ENCODE results near the gene SLC30A9. TPM values are rescaled to one million over a fixed set of nuclear protein-coding genes. Genes with fewer than 3 reads are reported as not detected.

SLC30A9 gene
- total and polyA plus RNA-seq, 2 donors (not counting 3 experiments of a cell fraction or from before 2014, with no cell fraction given), result 24.5 to 40.6 TPM

DNA sequence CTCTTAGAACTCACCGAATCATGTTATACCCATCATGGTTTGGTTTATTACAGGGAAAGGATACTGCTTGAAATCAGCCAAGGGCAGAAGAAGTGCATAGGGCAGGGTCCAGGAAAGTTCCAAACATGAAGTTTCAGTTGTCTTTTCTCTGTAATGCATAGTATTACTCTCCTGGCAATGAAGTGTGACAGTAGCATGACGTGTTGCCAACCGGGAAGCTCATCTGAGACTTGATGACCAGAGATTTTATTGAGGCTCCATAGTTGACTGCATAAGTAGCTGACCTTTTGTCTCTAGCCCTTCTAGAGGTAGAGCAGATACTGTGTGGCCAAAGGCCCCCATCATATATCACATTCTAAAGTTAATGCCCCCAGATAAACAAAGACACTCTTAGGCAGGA lies 90.0 kb downstream of the SLC30A9 start:
- Histone ChIP-seq H3K79me2 (ENCODE audit: control insufficient read depth, insufficient read depth, low read length) (no peaks in the 10 kb centered on the region), H3K27ac (ENCODE audit: insufficient read depth, low read depth, low read length) (no peak overlapping the region), H3K4me2 (ENCODE audit: insufficient read depth, low read length) (no peak overlapping the region), H3K9ac (replicated peaks; ENCODE audit: extremely low read depth, insufficient read depth, low read length) (no peak overlapping the region), H4K20me1 (replicated peaks; ENCODE audit: control insufficient read depth, extremely low read depth, insufficient read depth, low read length) (no peaks in the 10 kb centered on the region), H3K4me1 (ENCODE audit: control insufficient read depth, extremely low read depth, insufficient read depth, low read length) (no peaks in the 10 kb centered on the region), H3K36me3 (ENCODE audit: control insufficient read depth in 2 of 2, extremely low read depth in 1 of 2, insufficient read depth in 2 of 2, low read length in 2 of 2) (no peaks in the 10 kb centered on the region), H3K4me3 (replicated peaks in 1 of 3; ENCODE audit: insufficient read depth in 1 of 3, low read depth in 1 of 3, low read length in 3 of 3) (no peak overlapping the region), H3K27me3 (ENCODE audit: control insufficient read depth in 2 of 2, insufficient read depth in 2 of 2, low read length in 2 of 2) (no peaks in the 10 kb centered on the region), H2AFZ (ENCODE audit: low read depth, low read length) (no peak overlapping the region), H3K9me3 (replicated peaks; ENCODE audit: control insufficient read depth, insufficient read depth, low read length) (no peaks in the 10 kb centered on the region), H3K9me1 (replicated peaks; ENCODE audit: control insufficient read depth, extremely low read depth, insufficient read depth, low read length) (no peaks in the 10 kb centered on the region)
- no peak for TF ChIP-seq MYC (IDR thresholded peaks at IDR 0.05; ENCODE audit: low read depth, low read length)
- TF ChIP-seq POLR2AphosphoS5 (IDR thresholded peaks at IDR 0.05; ENCODE audit: insufficient read depth, low read depth, low read length), result no peak
- TF ChIP-seq, protein P1, sequence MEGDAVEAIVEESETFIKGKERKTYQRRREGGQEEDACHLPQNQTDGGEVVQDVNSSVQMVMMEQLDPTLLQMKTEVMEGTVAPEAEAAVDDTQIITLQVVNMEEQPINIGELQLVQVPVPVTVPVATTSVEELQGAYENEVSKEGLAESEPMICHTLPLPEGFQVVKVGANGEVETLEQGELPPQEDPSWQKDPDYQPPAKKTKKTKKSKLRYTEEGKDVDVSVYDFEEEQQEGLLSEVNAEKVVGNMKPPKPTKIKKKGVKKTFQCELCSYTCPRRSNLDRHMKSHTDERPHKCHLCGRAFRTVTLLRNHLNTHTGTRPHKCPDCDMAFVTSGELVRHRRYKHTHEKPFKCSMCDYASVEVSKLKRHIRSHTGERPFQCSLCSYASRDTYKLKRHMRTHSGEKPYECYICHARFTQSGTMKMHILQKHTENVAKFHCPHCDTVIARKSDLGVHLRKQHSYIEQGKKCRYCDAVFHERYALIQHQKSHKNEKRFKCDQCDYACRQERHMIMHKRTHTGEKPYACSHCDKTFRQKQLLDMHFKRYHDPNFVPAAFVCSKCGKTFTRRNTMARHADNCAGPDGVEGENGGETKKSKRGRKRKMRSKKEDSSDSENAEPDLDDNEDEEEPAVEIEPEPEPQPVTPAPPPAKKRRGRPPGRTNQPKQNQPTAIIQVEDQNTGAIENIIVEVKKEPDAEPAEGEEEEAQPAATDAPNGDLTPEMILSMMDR (IDR thresholded peaks at IDR 0.05; ENCODE audit: extremely low read depth in 1 of 2, insufficient read depth in 1 of 2, low read depth in 1 of 2, low read length in 2 of 2), result no peak
- TF ChIP-seq GATA2 (IDR thresholded peaks at IDR 0.05; ENCODE audit: insufficient read depth, insufficient read length, low read depth, low read length), result no peak
- no peak for TF ChIP-seq FOS (IDR thresholded peaks at IDR 0.05; ENCODE audit: borderline replicate concordance, insufficient read depth, low read length)
- no peak for TF ChIP-seq EZH2 (IDR thresholded peaks at IDR 0.05; ENCODE audit: borderline replicate concordance, low read depth, low read length, severe bottlenecking)
- TF ChIP-seq, protein P2, sequence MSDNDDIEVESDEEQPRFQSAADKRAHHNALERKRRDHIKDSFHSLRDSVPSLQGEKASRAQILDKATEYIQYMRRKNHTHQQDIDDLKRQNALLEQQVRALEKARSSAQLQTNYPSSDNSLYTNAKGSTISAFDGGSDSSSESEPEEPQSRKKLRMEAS (IDR thresholded peaks at IDR 0.05; ENCODE audit: insufficient read depth, insufficient read length), result no peak
- TF ChIP-seq JUN (IDR thresholded peaks at IDR 0.05; ENCODE audit: borderline replicate concordance, insufficient read depth, insufficient read length, low read depth), result no peak
- no peak for TF ChIP-seq POLR2A (IDR thresholded peaks at IDR 0.05; ENCODE audit: low read depth, low read length)
- CTCF ChIA-PET, result no interaction called here
- DNase-seq (ENCODE audit: low read depth, low spot score) (no peak), FAIRE-seq (no peak)
- no TSS peak for BruUV-seq (replicated peaks)
- dilution Hi-C loops (cut with MboI; ENCODE audit: extremely low pct_ligation_motif_present, low sequenced_read_pairs), result no loop called here
- POLR2A ChIA-PET, result no interaction called here
- intact Hi-C loops (cut with micrococcal nuclease), result no loop called here

All from endothelial cell of umbilical vein (primary cell).